Suprapubic skin (tissue), 4 donors: ENCODE data around the gene BST2. TPM values are rescaled to one million over a fixed set of nuclear protein-coding genes. Genes with fewer than 3 reads are reported as not detected.
A peak's percentile ranks its signal among the peaks of the same experiment; 100 is the strongest.

Experiments
- DNase-seq, 2 donors: peaks; one replicate each; pipeline ENCODE4 v3.0.0-alpha.2; 2019; ENCODE audit warnings: low spot score in 2 of 2
- H3K27ac ChIP-seq: fragments of 200-600 bp; sonication (generic); one replicate; pipeline ENCODE4 v1.5.1; 2019
- H3K27me3 ChIP-seq: fragments of 200-600 bp; sonication (generic); one replicate; pipeline ENCODE4 v1.5.1; 2019
- H3K36me3 ChIP-seq: fragments of 200-600 bp; sonication (generic); one replicate; pipeline ENCODE4 v1.5.1; 2019
- H3K4me1 ChIP-seq: fragments of 200-600 bp; sonication (generic); one replicate; pipeline ENCODE4 v1.5.1; 2019
- H3K4me3 ChIP-seq: fragments of 200-600 bp; sonication (generic); one replicate; pipeline ENCODE4 v1.5.1; 2019; ENCODE audit warnings: mild to moderate bottlenecking
- H3K9me3 ChIP-seq: fragments of 200-600 bp; sonication (generic); one replicate; pipeline ENCODE4 v1.5.1; 2019
- EP300 ChIP-seq: sonication (generic); formaldehyde crosslinking; IDR thresholded peaks from one replicate; pipeline ENCODE4 v1.6.1; 2017; ENCODE audit warnings: antibody characterized with exemption
- POLR2A ChIP-seq, 2 donors: fragments of 450-650 bp; IDR thresholded peaks; one replicate each; pipeline ENCODE4 v1.6.1; 2017; ENCODE audit warnings: antibody characterized with exemption in 2 of 2, mild to moderate bottlenecking in 2 of 2, moderate library complexity in 2 of 2
- POLR2AphosphoS5 ChIP-seq, 3 donors: sonication (generic); formaldehyde crosslinking; IDR thresholded peaks; one replicate each; pipeline ENCODE4 v1.6.1; 2017; ENCODE audit warnings: antibody characterized with exemption in 3 of 3
- WGBS: methylation state at CpG from one replicate; pipeline ENCODE4 v1.1.5; 2018; 5-methylcytosine and 5-hydroxymethylcytosine counted together
- total RNA-seq, 4 donors: library from RNA; depleted of rRNA; stranded (reverse); fragments of >200 nt; gene quantifications; one replicate each; pipeline ENCODE4 v1.1.0, GENCODE V29; 2016
- TF ChIP-seq, protein P1 (sequence below), 2 donors: fragments of 200-600 bp in 1 of 2; fragments of 450-650 bp in 1 of 2; sonication (generic) in 1 of 2; IDR thresholded peaks; one replicate each; pipeline ENCODE4 v1.5.1; 2016 to 2019; ENCODE audit warnings: antibody characterized with exemption in 2 of 2, mild to moderate bottlenecking in 1 of 2, moderate library complexity in 1 of 2

The BST2 gene
- total RNA-seq, 4 donors from 2014 or later = 6.6 to 19.7 (median 10.5) TPM

DNA sequence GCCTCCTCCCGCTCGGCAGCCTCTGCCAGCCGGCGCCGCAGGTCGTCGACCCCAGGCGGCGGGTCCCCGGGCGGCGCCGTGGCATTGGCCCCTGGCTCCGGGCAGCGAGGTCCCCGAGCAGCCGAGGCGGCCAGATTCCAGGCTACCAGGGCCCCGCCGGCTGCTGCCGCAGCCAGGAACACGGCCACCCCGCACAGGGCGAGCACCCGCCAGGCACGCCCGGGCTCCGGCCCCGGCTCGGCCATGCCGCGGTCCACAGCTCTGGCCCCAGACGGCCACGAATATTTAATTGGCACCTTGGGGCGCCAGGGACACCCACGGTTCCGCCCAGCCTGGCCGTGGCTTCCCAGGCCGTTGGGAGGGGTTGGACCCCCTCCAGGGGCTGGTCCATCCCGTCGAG is 11.5 kb downstream of the BST2 start, which contains the start of gene CCDC194:
Gene CCDC194, minus strand, starts transcription at position 283 of the 400 bp plus-strand sequence. Its CDS starts 38 bp downstream, at position 245.
- Histone ChIP-seq H3K27me3 (peaks cover 14% of the 10 kb centered on the region), H3K9me3 (no peaks in the 10 kb centered on the region), H3K4me1 (peaks cover 22% of the 10 kb centered on the region), H3K36me3 (no peaks in the 10 kb centered on the region), H3K4me3 (no peak within 1 kb of the TSS), H3K27ac (no peak within 1 kb of the TSS)
- 59% methylated on average over 15 of the region's 41 CpGs for WGBS
- no peak for TF ChIP-seq POLR2AphosphoS5 (IDR thresholded peaks at IDR 0.05)
- TF ChIP-seq, protein P1, sequence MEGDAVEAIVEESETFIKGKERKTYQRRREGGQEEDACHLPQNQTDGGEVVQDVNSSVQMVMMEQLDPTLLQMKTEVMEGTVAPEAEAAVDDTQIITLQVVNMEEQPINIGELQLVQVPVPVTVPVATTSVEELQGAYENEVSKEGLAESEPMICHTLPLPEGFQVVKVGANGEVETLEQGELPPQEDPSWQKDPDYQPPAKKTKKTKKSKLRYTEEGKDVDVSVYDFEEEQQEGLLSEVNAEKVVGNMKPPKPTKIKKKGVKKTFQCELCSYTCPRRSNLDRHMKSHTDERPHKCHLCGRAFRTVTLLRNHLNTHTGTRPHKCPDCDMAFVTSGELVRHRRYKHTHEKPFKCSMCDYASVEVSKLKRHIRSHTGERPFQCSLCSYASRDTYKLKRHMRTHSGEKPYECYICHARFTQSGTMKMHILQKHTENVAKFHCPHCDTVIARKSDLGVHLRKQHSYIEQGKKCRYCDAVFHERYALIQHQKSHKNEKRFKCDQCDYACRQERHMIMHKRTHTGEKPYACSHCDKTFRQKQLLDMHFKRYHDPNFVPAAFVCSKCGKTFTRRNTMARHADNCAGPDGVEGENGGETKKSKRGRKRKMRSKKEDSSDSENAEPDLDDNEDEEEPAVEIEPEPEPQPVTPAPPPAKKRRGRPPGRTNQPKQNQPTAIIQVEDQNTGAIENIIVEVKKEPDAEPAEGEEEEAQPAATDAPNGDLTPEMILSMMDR (IDR thresholded peaks at IDR 0.05) = no peak
- no peak for TF ChIP-seq POLR2A (IDR thresholded peaks at IDR 0.05)
- no peak for TF ChIP-seq EP300
- DNase-seq = no peak

DNA sequence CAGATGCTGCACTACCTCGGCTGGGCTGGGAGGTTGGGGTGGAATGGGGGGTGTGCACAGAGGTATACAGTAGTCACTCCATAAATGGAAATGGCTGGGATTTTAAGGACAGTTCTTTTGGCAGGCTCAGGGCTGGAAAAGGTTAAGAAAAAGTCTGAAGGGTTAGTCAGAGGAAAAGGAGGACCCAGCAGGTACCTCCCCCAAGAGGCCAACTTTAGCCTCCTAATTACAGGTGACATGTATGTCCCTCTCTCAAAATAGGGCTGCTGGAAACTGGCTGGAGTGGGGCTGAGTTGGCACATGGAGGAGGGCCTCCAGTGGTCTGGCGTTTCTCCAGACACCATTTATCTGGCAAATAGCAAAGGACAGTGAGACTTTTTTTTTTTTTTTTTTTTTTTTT is 12.4 kb downstream of the BST2 start:
- Histone ChIP-seq H3K4me3 (no peak overlapping the region), H3K36me3 (no peaks in the 10 kb centered on the region), H3K4me1 (peaks cover 22% of the 10 kb centered on the region), H3K9me3 (no peaks in the 10 kb centered on the region), H3K27ac (no peak overlapping the region), H3K27me3 (peaks cover 14% of the 10 kb centered on the region)
- TF ChIP-seq EP300 (no peak), POLR2A (IDR thresholded peaks at IDR 0.05) (no peak), POLR2AphosphoS5 (IDR thresholded peaks at IDR 0.05) (no peak)
- TF ChIP-seq, protein P1 (IDR thresholded peaks at IDR 0.05) = no peak
- WGBS = 65% methylated on average over 2 of the region's 2 CpGs
- no peak for DNase-seq

DNA sequence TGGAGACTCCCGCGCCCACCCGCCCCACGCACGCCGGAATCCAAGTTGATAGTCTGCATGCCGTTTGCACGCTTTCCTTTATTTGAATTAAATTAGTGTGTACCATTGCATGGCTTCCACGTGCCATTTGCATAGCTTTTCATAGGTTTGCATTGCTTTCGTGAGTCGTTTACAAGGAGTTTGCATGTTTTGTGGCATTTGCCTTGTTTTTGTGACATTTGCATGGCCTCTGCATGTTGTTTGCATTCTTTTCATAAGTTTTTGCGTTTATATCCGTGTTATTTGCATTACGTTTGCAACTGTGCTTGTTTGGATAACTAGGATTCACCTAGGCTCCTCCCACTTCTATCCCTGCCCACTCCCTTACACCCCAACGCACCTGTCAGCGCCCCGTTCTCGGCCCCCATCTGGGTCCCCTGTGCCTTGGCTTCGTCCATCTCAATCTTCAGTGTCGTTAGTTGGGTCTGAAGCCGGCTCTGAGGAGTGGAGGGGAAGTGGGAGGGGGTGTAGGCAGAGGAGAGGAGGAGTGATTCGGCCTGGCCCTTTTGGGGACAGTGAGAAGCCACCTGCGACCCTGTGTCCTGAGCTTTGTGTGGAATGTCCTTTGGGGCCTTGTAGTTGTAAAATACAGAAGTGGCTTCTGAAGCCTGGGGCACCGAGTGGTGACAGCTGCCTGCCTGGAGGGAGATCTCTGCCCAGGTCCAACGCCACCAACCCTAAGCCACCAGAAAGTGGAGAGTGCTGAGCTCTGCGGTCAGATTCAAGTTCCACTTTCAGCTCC is 13.9 kb downstream of the BST2 start:
- DNase-seq = no peak
- Histone ChIP-seq H3K9me3 (no peaks in the 10 kb centered on the region), H3K27me3 (peaks cover 14% of the 10 kb centered on the region), H3K4me3 (peak overlapping the region; percentile 43), H3K27ac (no peak overlapping the region), H3K36me3 (no peaks in the 10 kb centered on the region), H3K4me1 (peaks cover 22% of the 10 kb centered on the region)
- TF ChIP-seq POLR2AphosphoS5 (IDR thresholded peaks at IDR 0.05) = no peak
- no peak for TF ChIP-seq POLR2A (IDR thresholded peaks at IDR 0.05)
- 7% methylated on average over 25 of the region's 26 CpGs for WGBS

DNA sequence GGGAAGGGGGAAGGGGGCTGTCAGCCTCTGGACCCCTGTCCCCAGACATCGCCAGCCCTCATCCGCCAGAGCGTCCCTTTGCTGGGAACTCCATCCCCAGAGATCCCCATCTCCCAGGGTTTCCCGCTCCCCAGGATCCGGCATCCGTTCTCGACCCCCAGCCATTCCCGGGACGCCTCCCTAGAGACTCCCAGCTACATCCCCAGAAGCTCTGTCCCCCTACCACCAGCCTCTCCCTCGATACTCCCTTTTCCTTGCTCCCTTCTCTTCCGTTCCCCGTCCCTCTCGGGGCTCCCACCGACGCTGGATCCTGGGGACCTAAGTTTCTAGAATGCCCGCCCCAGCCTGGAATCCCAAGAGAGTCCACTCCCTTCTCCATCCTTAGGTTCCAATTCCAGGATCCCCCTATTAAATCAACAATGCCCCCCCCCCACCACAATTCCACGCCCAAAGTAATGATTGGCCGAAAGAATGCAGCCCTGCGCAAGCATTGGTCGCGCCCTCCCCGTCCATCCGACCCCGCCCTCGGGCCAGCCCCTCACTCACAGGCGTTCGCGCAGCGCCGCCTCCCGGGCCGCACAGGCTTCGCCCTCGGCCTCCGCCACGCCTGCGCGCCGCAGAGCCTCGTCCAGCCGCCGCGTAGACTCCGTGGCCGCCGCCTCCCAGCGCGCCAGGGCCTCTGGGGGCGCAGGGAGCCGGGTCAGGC is 14.6 kb downstream of the BST2 start:
- WGBS = 0% methylated on average over 15 of the region's 50 CpGs
- TF ChIP-seq, protein P1 (IDR thresholded peaks at IDR 0.05) = peak; percentile 56 to 91
- no peak for TF ChIP-seq POLR2AphosphoS5 (IDR thresholded peaks at IDR 0.05)
- Histone ChIP-seq H3K4me3 (peak overlapping the region; percentile 43), H3K4me1 (peaks cover 24% of the 10 kb centered on the region), H3K36me3 (no peaks in the 10 kb centered on the region), H3K27me3 (peaks cover 14% of the 10 kb centered on the region), H3K27ac (no peak overlapping the region), H3K9me3 (no peaks in the 10 kb centered on the region)
- DNase-seq = peak; percentile 93 to 96

DNA sequence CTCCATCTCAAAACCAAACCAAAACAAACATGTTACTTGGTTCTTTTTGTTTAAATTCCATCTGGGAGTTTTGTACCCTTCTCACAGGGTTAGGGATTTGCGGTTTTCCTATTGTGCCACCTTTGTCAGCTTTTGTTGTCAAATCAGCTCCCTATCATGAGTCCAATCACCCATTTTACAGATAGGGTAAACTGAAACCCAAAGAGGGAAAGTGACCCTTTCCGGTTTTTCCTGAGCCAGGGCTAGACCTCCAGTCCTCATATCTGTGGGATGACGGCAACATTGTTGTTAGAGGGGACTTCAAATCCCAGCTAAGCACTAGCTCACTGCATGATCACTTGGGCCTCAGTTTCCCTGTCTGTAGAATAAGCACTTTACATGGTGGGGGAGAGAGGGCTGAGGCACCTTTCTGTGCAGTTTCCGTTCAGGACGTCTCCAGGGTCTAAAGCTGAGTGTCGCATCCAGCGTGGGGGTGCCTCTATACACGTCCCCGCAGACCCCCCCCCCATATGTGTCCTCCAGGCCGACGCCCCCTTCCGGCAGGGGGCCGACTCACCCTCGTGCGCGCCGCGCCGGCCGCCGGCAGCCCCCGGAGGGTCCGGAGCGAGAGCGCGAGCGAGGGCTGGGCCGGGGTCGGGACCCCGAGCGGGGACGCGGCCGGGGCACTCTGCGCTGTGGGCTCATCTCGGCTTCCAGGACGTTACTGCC is 15.3 kb downstream of the BST2 start:
- no peak for TF ChIP-seq EP300
- TF ChIP-seq, protein P1 (IDR thresholded peaks at IDR 0.05) = no peak
- TF ChIP-seq POLR2A (IDR thresholded peaks at IDR 0.05) = no peak
- TF ChIP-seq POLR2AphosphoS5 (IDR thresholded peaks at IDR 0.05) = no peak
- DNase-seq = no peak
- WGBS = 88% methylated on average over 3 of the region's 37 CpGs

More for the DNA sequence above, 15.3 kb downstream of the BST2 start:
- H3K36me3 ChIP-seq = no peaks in the 10 kb centered on the region
- H3K27ac ChIP-seq = no peak overlapping the region
- peaks cover 14% of the 10 kb centered on the region for H3K27me3 ChIP-seq
- peak overlapping the region; percentile 43 for H3K4me3 ChIP-seq
- H3K4me1 ChIP-seq = peaks cover 25% of the 10 kb centered on the region
- H3K9me3 ChIP-seq = no peaks in the 10 kb centered on the region
